Right lobe of liver (tissue), 4 donors: ENCODE results near the gene WNT16.

ENCODE experiments used
- CTCF ChIP-seq, 4 donors: fragments of 200-600 bp in 3 of 4; fragments of 450-650 bp in 1 of 4; IDR thresholded peaks; one replicate each; pipeline versions ENCODE4 v1.5.1 to v1.8.0; 2016 to 2022; ENCODE audit warnings: antibody characterized with exemption in 4 of 4, mild to moderate bottlenecking in 2 of 4
- POLR2A ChIP-seq: fragments of 450-650 bp; IDR thresholded peaks from one replicate; pipeline ENCODE4 v1.6.1; 2017; ENCODE audit warnings: antibody characterized with exemption, mild to moderate bottlenecking
- donor health status: DM: no; HTN: no; CAD: no.
- donor health status: DM: no; HTN: no; CAD: no.
- donor health status: DM: no; HTN: yes; CAD: no.

- TF ChIP-seq CTCF (IDR thresholded peaks at IDR 0.05), result no peak
- TF ChIP-seq POLR2A, result no peak
Observed at GRCh38 chr7:121351682-121352081, 22.9 kb downstream of the WNT16 start.
